H9 (cell line): ENCODE data around the gene CHD9NB. TPM values are rescaled to one million over a fixed set of nuclear protein-coding genes. Genes with fewer than 3 reads are reported as not detected.

ENCODE experiments used
- DNase-seq: peaks from one replicate; pipeline ENCODE4 v3.0.0-alpha.2; 2017
- H2AFZ ChIP-seq: one replicate; pipeline ENCODE4 v1.6.1; 2013; ENCODE audit warnings: mild to moderate bottlenecking, low read length, control low read depth, moderate library complexity
- H2AK5ac ChIP-seq: 2 replicates; pipeline ENCODE4 v1.6.1; 2013; ENCODE audit warnings: low read length, control low read depth, mixed read lengths; ENCODE audit not compliant: insufficient read length
- H2BK120ac ChIP-seq: one replicate; pipeline ENCODE4 v1.6.1; 2013; ENCODE audit warnings: low read depth, mild to moderate bottlenecking, low read length, control low read depth, inconsistent platforms; ENCODE audit not compliant: poor library complexity, severe bottlenecking
- H2BK12ac ChIP-seq: 2 replicates; pipeline ENCODE4 v1.6.1; 2013; ENCODE audit warnings: low read length, control low read depth, mixed read lengths, low read depth; ENCODE audit not compliant: insufficient read length
- H2BK15ac ChIP-seq: 2 replicates; pipeline ENCODE4 v1.6.1; 2013; ENCODE audit warnings: low read depth, low read length, control low read depth
- H2BK20ac ChIP-seq: one replicate; pipeline ENCODE4 v1.6.1; 2013; ENCODE audit warnings: low read depth, mild to moderate bottlenecking, low read length, control low read depth, inconsistent platforms; ENCODE audit not compliant: poor library complexity, severe bottlenecking
- H2BK5ac ChIP-seq: 2 replicates; pipeline ENCODE4 v1.6.1; 2013; ENCODE audit warnings: low read length, control low read depth, mixed read lengths; ENCODE audit not compliant: insufficient read length
- H3K14ac ChIP-seq: 2 replicates; pipeline ENCODE4 v1.6.1; 2013; ENCODE audit warnings: low read length, control low read depth; ENCODE audit not compliant: insufficient read depth
- H3K18ac ChIP-seq: 2 replicates; pipeline ENCODE4 v1.6.1; 2013; ENCODE audit warnings: low read depth, mild to moderate bottlenecking, mixed read lengths, low read length, control low read depth; ENCODE audit not compliant: insufficient read length
- H3K23ac ChIP-seq: 2 replicates; pipeline ENCODE4 v1.6.1; 2013; ENCODE audit warnings: low read length, control low read depth, mixed read lengths, low read depth; ENCODE audit not compliant: insufficient read length
- H3K23me2 ChIP-seq: 2 replicates; pipeline ENCODE4 v1.6.1; 2013; ENCODE audit warnings: low read depth, mild to moderate bottlenecking, mixed read lengths, low read length, control low read depth; ENCODE audit not compliant: insufficient read length, poor library complexity, severe bottlenecking
- H3K27ac ChIP-seq: 2 replicates; pipeline ENCODE4 v1.5.1; 2013; ENCODE audit warnings: low read length, control low read depth, mixed read lengths, low read depth; ENCODE audit not compliant: insufficient read length
- H3K27me3 ChIP-seq: 2 replicates; pipeline ENCODE4 v1.6.1; 2013; ENCODE audit warnings: low read length, control low read depth, inconsistent platforms; ENCODE audit not compliant: insufficient read depth
- H3K4ac ChIP-seq: 2 replicates; pipeline ENCODE4 v1.6.1; 2013; ENCODE audit warnings: low read depth, mild to moderate bottlenecking, control low read depth, inconsistent platforms, low read length, moderate library complexity
- H3K4me1 ChIP-seq: 2 replicates; pipeline ENCODE4 v1.6.1; 2013; ENCODE audit warnings: low read length, control low read depth, inconsistent platforms; ENCODE audit not compliant: insufficient read depth
- H3K4me2 ChIP-seq: 2 replicates; pipeline ENCODE4 v1.6.1; 2013; ENCODE audit warnings: low read length, control low read depth, mixed read lengths; ENCODE audit not compliant: insufficient read length, insufficient read depth
- H3K56ac ChIP-seq: 2 replicates; pipeline ENCODE4 v1.6.1; 2013; ENCODE audit warnings: low read depth, mild to moderate bottlenecking, mixed read lengths, low read length, control low read depth; ENCODE audit not compliant: insufficient read length
- H3K79me1 ChIP-seq: 2 replicates; pipeline ENCODE4 v1.6.1; 2013; ENCODE audit warnings: low read depth, mild to moderate bottlenecking, moderate library complexity, low read length, control low read depth, inconsistent platforms; ENCODE audit not compliant: insufficient read depth, poor library complexity, severe bottlenecking
- H3K79me2 ChIP-seq: 2 replicates; pipeline ENCODE4 v1.6.1; 2013; ENCODE audit warnings: low read length, control low read depth, inconsistent platforms; ENCODE audit not compliant: insufficient read depth
- H3K9ac ChIP-seq: 2 replicates; pipeline ENCODE4 v1.6.1; 2013; ENCODE audit warnings: low read length, control low read depth, mixed read lengths; ENCODE audit not compliant: insufficient read length; ENCODE audit errors: extremely low read depth
- H3K9me3 ChIP-seq: one replicate; pipeline ENCODE4 v1.6.1; 2013; ENCODE audit warnings: low read depth, low read length, inconsistent platforms; ENCODE audit not compliant: control insufficient read depth
- H3T11ph ChIP-seq: one replicate; pipeline ENCODE4 v1.6.1; 2013; ENCODE audit warnings: mild to moderate bottlenecking, low read length, control low read depth, inconsistent platforms
- H4K20me1 ChIP-seq: one replicate; pipeline ENCODE4 v1.6.1; 2013; ENCODE audit not compliant: control insufficient read depth, insufficient read length, insufficient read depth
- H4K5ac ChIP-seq: 2 replicates; pipeline ENCODE4 v1.6.1; 2013; ENCODE audit warnings: low read depth, mild to moderate bottlenecking, mixed read lengths, low read length, control low read depth; ENCODE audit not compliant: insufficient read length
- H4K8ac ChIP-seq: replicated peaks from 2 replicates; pipeline ENCODE4 v1.6.1; 2013; ENCODE audit warnings: low read length, control low read depth, mixed read lengths, low read depth; ENCODE audit not compliant: insufficient read length
- H4K91ac ChIP-seq: 2 replicates; pipeline ENCODE4 v1.6.1; 2013; ENCODE audit warnings: low read depth, mild to moderate bottlenecking, moderate library complexity, mixed read lengths, low read length, control low read depth; ENCODE audit not compliant: insufficient read length
- H3K27ac Mint-ChIP-seq, 3 experiments: 2 replicates in 2 of 3; 3 replicates in 1 of 3; pipeline ENCODE4 v1.8.0; 2020 to 2021; ENCODE audit warnings: mixed read lengths in 3 of 3, mild to moderate bottlenecking in 1 of 3, moderate library complexity in 1 of 3
- H3K27me3 Mint-ChIP-seq: 2 replicates; pipeline ENCODE4 v1.8.0; 2021; ENCODE audit warnings: low read depth, mild to moderate bottlenecking, moderate library complexity, mixed read lengths
- H3K36me3 Mint-ChIP-seq, 3 experiments: 2 replicates in 2 of 3; 3 replicates in 1 of 3; pipeline ENCODE4 v1.8.0; 2020 to 2021; ENCODE audit warnings: low read depth in 3 of 3, mixed read lengths in 3 of 3; ENCODE audit not compliant: insufficient read depth in 1 of 3
- H3K4me1 Mint-ChIP-seq, 2 experiments: 2 replicates each; pipeline ENCODE4 v1.8.0; 2020; ENCODE audit warnings: mixed read lengths in 2 of 2
- H3K4me3 Mint-ChIP-seq, 2 experiments: 2 replicates in 1 of 2; 3 replicates in 1 of 2; pipeline ENCODE4 v1.8.0; 2020 to 2021; ENCODE audit warnings: mild to moderate bottlenecking in 2 of 2, mixed read lengths in 2 of 2, moderate library complexity in 1 of 2
- H3K9me3 Mint-ChIP-seq, 2 experiments: 2 replicates in 1 of 2; 3 replicates in 1 of 2; pipeline ENCODE4 v1.8.0; 2020; ENCODE audit warnings: mild to moderate bottlenecking in 2 of 2, mixed read lengths in 2 of 2, moderate library complexity in 1 of 2
- WGBS: extraction: QIAGEN DNeasy Blood & Tissue Kit; methylation state at CpG from one replicate; pipeline ENCODE4 v1.1.7; 2013; ENCODE audit warnings: missing lambda C conversion rate, low lambda C conversion rate, mixed read lengths; ENCODE audit not compliant: insufficient read length; ENCODE audit errors: extremely low coverage; 5-methylcytosine and 5-hydroxymethylcytosine counted together
- total RNA-seq: library from RNA; stranded (reverse); gene quantifications from 2 replicates; pipeline ENCODE4 v1.2.1, GENCODE V29; 2021
- TF ChIP-seq, protein P1 (sequence below): fragments of 200-600 bp; sonication (generic); conservative IDR thresholded peaks from 3 replicates; pipeline ENCODE4 v1.8.0; 2021; ENCODE audit warnings: antibody characterized with exemption, mild to moderate bottlenecking

The CHD9NB gene
- total RNA-seq, 1 experiment from 2014 or later, result 3.3 TPM

DNA sequence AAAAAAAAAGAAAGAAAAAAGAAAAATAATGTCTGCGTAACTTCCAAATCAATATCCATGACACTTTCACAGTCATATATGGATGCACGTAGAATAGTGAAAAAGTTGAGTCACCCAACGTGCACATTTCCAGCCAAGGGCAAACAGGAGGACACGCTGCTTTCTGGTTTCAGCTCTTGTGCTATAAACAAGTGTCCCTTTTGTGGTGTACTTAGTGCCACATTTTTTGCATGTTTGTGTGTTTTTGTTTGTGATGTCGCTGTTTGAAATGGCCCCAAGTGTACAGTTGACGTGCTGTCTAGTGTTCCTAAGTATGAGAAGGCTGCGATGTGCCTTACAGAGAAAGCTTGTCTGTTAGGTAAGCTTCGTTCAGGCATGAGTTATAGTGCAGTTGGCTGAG lies 5.0 kb upstream of the CHD9NB start:
- no peak overlapping the region for H4K5ac ChIP-seq
- H3K27ac ChIP-seq, result no peak overlapping the region
- no peak overlapping the region for H2BK5ac ChIP-seq
- Mint-ChIP-seq H3K36me3 (peaks cover 0 to 4% (median 0%) of the 10 kb centered on the region in 3 experiments; a peak in 2 of 7 replicates), H3K4me3 (no peak overlapping the region), H3K4me1 (peaks cover 29 to 36% of the 10 kb centered on the region in 2 experiments), H3K27me3 (no peaks in the 10 kb centered on the region), H3K27ac (no peak overlapping the region), H3K9me3 (no peaks in the 10 kb centered on the region; a peak in 2 of 5 replicates)
- no peak overlapping the region for H2BK15ac ChIP-seq
- WGBS, result no CpG with 5 or more reads among the region's 8 CpGs
- no peak overlapping the region for H2BK120ac ChIP-seq
- H4K91ac ChIP-seq, result no peak overlapping the region
- no peak overlapping the region for H3K4ac ChIP-seq
- H3K9ac ChIP-seq, result no peak overlapping the region
- H3K23me2 ChIP-seq, result peaks cover 13% of the 10 kb centered on the region
- peaks cover 2% of the 10 kb centered on the region; the same call in 1 of the 2 replicates for H3K4me1 ChIP-seq
- H3K79me2 ChIP-seq, result peaks cover 1% of the 10 kb centered on the region; the same call in 1 of the 2 replicates
- H4K8ac ChIP-seq, result no peak overlapping the region
- H3K56ac ChIP-seq, result no peak overlapping the region
- no peak overlapping the region for H2AFZ ChIP-seq
- no peak overlapping the region for H2AK5ac ChIP-seq
- no peak overlapping the region for H2BK20ac ChIP-seq
- H3K9me3 ChIP-seq, result no peaks in the 10 kb centered on the region
- H3K4me2 ChIP-seq, result no peak overlapping the region
- H3K27me3 ChIP-seq, result no peaks in the 10 kb centered on the region
- H4K20me1 ChIP-seq, result no peaks in the 10 kb centered on the region
- H3K79me1 ChIP-seq, result no peaks in the 10 kb centered on the region
- no peak overlapping the region for H3T11ph ChIP-seq
- no peak overlapping the region for H2BK12ac ChIP-seq
- DNase-seq, result no peak
- H3K14ac ChIP-seq, result no peak overlapping the region
- no peak overlapping the region for H3K18ac ChIP-seq
- TF ChIP-seq, protein P1, sequence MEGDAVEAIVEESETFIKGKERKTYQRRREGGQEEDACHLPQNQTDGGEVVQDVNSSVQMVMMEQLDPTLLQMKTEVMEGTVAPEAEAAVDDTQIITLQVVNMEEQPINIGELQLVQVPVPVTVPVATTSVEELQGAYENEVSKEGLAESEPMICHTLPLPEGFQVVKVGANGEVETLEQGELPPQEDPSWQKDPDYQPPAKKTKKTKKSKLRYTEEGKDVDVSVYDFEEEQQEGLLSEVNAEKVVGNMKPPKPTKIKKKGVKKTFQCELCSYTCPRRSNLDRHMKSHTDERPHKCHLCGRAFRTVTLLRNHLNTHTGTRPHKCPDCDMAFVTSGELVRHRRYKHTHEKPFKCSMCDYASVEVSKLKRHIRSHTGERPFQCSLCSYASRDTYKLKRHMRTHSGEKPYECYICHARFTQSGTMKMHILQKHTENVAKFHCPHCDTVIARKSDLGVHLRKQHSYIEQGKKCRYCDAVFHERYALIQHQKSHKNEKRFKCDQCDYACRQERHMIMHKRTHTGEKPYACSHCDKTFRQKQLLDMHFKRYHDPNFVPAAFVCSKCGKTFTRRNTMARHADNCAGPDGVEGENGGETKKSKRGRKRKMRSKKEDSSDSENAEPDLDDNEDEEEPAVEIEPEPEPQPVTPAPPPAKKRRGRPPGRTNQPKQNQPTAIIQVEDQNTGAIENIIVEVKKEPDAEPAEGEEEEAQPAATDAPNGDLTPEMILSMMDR, result no peak
- no peak overlapping the region for H3K23ac ChIP-seq
